ENCODE data around the gene GRIA4.

The GRIA4 gene

GRCh38 chr11:105609832-105610781, at the start of gene GRIA4:
Gene GRIA4 (plus strand): TSS chr11:105610073. CDS start chr11:105610998, 925 bp downstream.
- no peak for DNase-seq

- DNase-seq = no peak
Measured at GRCh38 chr11:105573091-105573490, 36.8 kb upstream of the GRIA4 start.

- DNase-seq = no peak
Measured at GRCh38 chr11:105574974-105575373, 34.9 kb upstream of the GRIA4 start.

- no peak for DNase-seq
Measured at GRCh38 chr11:105577641-105578040, 32.2 kb upstream of the GRIA4 start.

- no peak for DNase-seq
Measured at GRCh38 chr11:105579111-105579510, 30.8 kb upstream of the GRIA4 start.

- no peak for DNase-seq
Measured at GRCh38 chr11:105582497-105582896, 27.4 kb upstream of the GRIA4 start.

GRCh38 chr11:105588001-105588400, 21.9 kb upstream of the GRIA4 start:
- DNase-seq = no peak

GRCh38 chr11:105589346-105589745, 20.5 kb upstream of the GRIA4 start:
- no peak for DNase-seq

GRCh38 chr11:105592035-105592434, 17.8 kb upstream of the GRIA4 start:
- DNase-seq = no peak

- DNase-seq = no peak
Measured at GRCh38 chr11:105598371-105598770, 11.5 kb upstream of the GRIA4 start.

- DNase-seq = no peak
Measured at GRCh38 chr11:105603156-105603555, 6.7 kb upstream of the GRIA4 start.

- no peak for DNase-seq
Measured at GRCh38 chr11:105609341-105609781, 512 bp upstream of the GRIA4 start.

- DNase-seq = no peak
Measured at GRCh38 chr11:105610871-105611571, 1.1 kb downstream of the GRIA4 start.

- no peak for DNase-seq
Measured at GRCh38 chr11:105611572-105612441, 1.9 kb downstream of the GRIA4 start.

GRCh38 chr11:105612771-105613170, 2.9 kb downstream of the GRIA4 start:
- DNase-seq = no peak

GRCh38 chr11:105613183-105613582, 3.3 kb downstream of the GRIA4 start:
- no peak for DNase-seq

- no peak for DNase-seq
Measured at GRCh38 chr11:105618343-105618955, 8.6 kb downstream of the GRIA4 start.

- DNase-seq = no peak
Measured at GRCh38 chr11:105619556-105619955, 9.7 kb downstream of the GRIA4 start.

GRCh38 chr11:105622016-105622415, 12.1 kb downstream of the GRIA4 start:
- DNase-seq = no peak

- DNase-seq = no peak
Measured at GRCh38 chr11:105632316-105632715, 22.4 kb downstream of the GRIA4 start.

GRCh38 chr11:105635466-105635865, 25.6 kb downstream of the GRIA4 start:
- no peak for DNase-seq

GRCh38 chr11:105636496-105636895, 26.6 kb downstream of the GRIA4 start:
- DNase-seq = no peak
